Activated naive CD8-positive, alpha-beta T cell (primary cell): ENCODE results near the gene MAP3K8.

Experiments used
- H3K27ac Mint-ChIP-seq: one replicate; pipeline ENCODE4 v1.8.0; 2021; ENCODE audit warnings: mixed read lengths
- H3K27me3 Mint-ChIP-seq: one replicate; pipeline ENCODE4 v1.8.0; 2021; ENCODE audit warnings: mixed read lengths
- H3K36me3 Mint-ChIP-seq: one replicate; pipeline ENCODE4 v1.8.0; 2021; ENCODE audit warnings: mixed read lengths
- H3K4me1 Mint-ChIP-seq: one replicate; pipeline ENCODE4 v1.8.0; 2021; ENCODE audit warnings: low read depth, mixed read lengths
- H3K4me3 Mint-ChIP-seq: one replicate; pipeline ENCODE4 v1.8.0; 2021; ENCODE audit warnings: mild to moderate bottlenecking, mixed read lengths
- H3K9me3 Mint-ChIP-seq: one replicate; pipeline ENCODE4 v1.8.0; 2021; ENCODE audit warnings: low read depth, mixed read lengths

Gene MAP3K8

DNA sequence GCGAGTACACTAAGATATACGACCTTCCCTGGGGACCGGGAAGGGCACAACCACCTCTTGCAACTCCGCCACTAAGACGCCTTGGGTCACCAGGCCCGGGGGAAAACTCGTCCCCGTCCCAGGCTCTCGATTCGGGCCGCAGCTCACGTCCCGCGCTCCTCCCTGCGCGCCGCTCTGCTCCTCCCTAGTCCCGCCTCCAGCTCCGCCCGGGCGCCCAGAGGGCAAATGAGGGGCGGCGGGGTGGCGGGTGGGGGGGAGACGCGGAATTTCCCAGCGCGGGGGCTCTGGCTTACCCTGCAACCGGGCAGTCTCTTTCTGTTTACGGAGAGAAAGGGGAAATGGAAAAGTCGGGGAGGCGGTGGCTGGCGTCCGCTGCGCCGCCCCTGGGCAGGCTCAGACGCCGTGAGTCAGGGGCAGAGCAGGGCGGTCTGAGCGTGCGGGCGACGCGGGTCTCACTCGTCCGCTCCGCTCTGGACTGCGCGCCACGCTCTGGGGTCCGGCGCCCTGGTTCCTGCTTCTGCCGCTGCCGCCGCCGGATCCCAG, at the start of gene MAP3K8:
MAP3K8 (plus strand) TSS at position 455 of the 543 bp plus-strand sequence. CDS start 4,755 bp downstream, outside the sequence.
- Mint-ChIP-seq H3K4me3 (peak within 1 kb of the TSS; percentile 88), H3K4me1 (peaks cover 47% of the 10 kb centered on the region), H3K36me3 (no peaks in the 10 kb centered on the region), H3K27ac (peak within 1 kb of the TSS; percentile 61), H3K27me3 (peaks cover 2% of the 10 kb centered on the region), H3K9me3 (no peaks in the 10 kb centered on the region)

DNA sequence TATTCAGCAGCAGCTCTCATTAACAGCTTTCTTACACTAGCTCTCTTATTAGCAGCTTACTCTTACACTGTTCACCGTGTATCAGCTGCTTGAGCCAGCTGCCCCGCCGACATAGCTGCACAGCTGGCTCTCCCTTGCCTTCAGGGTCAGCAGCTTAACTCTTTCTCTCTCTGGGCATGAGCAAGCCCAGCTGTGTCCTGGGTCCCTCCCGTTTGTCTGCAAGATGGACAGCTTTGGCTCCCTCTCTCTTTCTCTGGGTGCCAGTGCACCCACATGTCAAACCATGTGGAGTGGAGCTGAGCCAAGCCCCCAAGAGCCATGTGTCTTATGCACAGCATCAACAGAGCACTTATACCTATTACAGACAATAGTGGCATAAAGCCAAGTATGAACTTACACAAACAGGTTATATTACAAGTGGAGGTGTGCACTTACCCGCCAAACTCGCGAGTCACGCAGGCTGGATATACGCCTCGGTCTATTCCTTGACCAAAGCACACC, 49.2 kb upstream of the MAP3K8 start:
- Mint-ChIP-seq H3K27me3 (peaks cover 3% of the 10 kb centered on the region), H3K27ac (no peak overlapping the region), H3K4me3 (no peak overlapping the region), H3K9me3 (no peaks in the 10 kb centered on the region), H3K4me1 (no peaks in the 10 kb centered on the region), H3K36me3 (peaks cover 2% of the 10 kb centered on the region)

DNA sequence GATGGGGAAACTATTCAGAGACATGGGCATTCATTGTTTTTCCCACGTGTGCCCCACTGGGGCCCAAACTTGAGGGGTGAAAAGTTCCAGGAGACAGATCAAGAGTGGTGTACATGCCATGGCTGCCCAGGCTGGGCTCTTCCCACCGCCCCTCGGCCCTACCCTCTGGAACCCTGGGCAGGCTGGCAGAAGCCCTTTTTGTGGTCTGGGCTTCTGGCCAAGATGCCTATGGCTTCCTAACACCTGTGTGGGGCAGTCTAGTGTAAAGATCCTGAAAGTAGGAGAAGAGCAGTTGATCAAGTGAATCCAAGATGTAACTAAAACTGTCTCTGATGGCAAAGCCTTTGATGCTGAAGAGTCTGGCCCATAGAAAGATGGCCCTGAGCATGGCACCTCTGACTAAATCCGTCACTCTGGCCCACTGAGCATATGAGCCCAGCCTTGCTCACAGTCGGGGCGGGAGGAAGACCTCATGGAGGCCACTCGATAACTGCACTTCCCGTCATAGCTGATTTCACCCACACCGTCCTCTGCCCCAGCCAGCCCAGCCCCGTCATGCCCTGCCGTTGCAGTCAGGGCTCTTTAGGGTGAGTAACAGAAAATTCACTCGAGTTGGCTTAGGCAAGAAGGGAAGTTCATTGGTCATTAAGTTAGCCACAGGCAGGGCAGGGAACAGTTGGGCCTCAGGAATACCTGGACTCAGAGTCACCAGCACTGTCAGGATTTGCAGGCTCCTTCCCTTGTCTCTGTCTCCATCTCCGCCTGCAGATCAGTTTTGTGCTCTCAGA, 47.0 kb upstream of the MAP3K8 start:
- Mint-ChIP-seq H3K4me3 (no peak overlapping the region), H3K4me1 (no peaks in the 10 kb centered on the region), H3K27ac (no peak overlapping the region), H3K36me3 (peaks cover 2% of the 10 kb centered on the region), H3K27me3 (peaks cover 3% of the 10 kb centered on the region), H3K9me3 (no peaks in the 10 kb centered on the region)

DNA sequence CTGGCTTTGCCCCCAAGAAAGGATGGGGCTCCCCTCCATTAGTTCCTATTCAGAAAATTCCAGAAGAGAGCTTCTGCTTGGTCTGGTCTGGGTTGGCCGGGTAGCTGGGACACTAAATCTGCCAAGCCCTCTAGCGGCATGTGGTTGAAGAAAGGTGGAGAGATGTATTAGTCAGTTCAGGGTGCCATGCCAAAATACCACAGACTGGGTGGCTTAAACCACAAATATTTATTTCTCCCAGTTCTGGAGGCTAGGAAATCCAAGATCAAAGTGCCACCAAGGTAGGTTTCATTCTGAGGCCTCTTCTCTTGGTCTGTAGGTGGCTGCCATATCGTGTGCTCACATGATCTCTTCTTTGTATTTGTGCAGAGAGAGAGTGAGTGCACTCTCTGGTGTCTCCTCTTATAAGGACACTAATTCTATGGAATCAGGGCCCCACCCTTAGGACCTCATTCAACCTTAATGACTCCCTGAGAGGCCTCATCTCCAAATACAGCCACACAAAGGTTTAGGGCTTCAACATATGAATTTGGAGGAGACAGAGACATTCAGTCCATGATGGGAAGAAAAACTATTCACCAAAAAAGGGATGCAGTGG, 46.2 kb upstream of the MAP3K8 start:
- H3K27me3 Mint-ChIP-seq: peaks cover 6% of the 10 kb centered on the region
- peaks cover 3% of the 10 kb centered on the region for H3K4me1 Mint-ChIP-seq
- H3K36me3 Mint-ChIP-seq: peaks cover 2% of the 10 kb centered on the region
- no peak overlapping the region for H3K4me3 Mint-ChIP-seq
- no peak overlapping the region for H3K27ac Mint-ChIP-seq
- H3K9me3 Mint-ChIP-seq: no peaks in the 10 kb centered on the region

DNA sequence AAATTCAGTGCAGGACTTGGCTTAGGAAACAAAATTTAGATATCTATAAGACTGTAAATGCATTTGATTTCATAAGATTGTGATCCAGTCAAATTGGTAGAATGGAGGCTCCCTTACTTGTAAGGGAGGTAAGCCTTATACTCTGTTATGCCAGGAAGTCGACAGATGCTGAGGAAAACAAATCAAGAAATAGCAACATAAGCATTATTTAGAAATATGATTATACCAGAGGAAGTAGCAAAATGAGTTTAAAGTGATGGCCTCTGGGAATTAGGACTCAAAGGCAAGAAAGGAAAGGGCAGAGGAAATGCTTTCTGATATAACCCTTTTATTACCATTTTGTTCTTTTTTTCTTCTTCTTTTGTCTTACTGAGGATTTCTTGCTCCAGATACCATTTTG, 44.4 kb upstream of the MAP3K8 start:
- Mint-ChIP-seq H3K27ac (no peak overlapping the region), H3K27me3 (peaks cover 12% of the 10 kb centered on the region), H3K36me3 (peaks cover 2% of the 10 kb centered on the region), H3K4me3 (no peak overlapping the region), H3K4me1 (peaks cover 3% of the 10 kb centered on the region), H3K9me3 (no peaks in the 10 kb centered on the region)

DNA sequence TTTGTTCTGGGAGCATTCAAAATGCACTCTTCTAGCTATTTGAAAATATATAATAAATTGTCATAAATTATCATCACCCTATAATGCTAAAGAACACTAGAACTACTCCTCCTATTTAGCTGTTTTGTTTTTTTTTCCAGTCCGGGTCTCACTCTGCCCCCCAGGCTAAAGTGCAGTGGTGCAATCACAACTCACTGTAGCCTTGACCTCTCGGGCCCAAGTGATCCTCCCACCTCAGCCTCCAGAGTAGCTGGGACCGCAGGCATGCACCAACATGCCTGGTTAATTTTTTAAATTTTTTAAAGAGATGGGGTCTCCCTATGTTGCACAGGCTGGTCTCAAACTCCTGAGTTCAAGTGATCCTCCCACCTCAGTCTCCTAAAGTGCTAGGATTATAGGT, 43.8 kb upstream of the MAP3K8 start:
- Mint-ChIP-seq H3K9me3 (no peaks in the 10 kb centered on the region), H3K4me3 (no peak overlapping the region), H3K27ac (no peak overlapping the region), H3K36me3 (peaks cover 2% of the 10 kb centered on the region), H3K27me3 (peaks cover 15% of the 10 kb centered on the region), H3K4me1 (peaks cover 3% of the 10 kb centered on the region)

GRCh38 chr10:30391266-30391665, 42.7 kb upstream of the MAP3K8 start:
- Mint-ChIP-seq H3K27ac (no peak overlapping the region), H3K4me3 (no peak overlapping the region), H3K27me3 (peaks cover 15% of the 10 kb centered on the region), H3K9me3 (no peaks in the 10 kb centered on the region), H3K4me1 (peaks cover 3% of the 10 kb centered on the region), H3K36me3 (peaks cover 2% of the 10 kb centered on the region)

DNA sequence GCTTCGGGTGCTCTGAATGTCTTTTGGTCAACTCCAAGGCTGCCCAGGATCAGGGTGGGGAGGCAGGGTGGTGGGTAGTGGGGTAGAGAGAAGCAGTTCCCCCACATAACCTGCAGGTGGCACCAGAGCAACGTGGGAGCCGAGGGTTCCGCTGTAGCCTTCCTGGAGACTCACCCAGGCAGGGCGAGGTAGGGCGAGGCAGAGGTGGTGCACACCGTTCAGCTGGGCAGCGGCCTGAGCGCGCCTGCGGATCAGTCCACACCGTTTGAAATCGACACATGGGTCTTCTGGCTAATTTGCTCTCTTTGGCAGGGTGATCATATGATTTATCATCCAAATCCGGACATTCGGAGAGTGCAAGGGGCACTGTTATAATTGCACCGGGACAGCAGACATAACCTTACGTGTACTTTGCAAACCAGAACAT, 41.4 kb upstream of the MAP3K8 start:
- peaks cover 15% of the 10 kb centered on the region for H3K27me3 Mint-ChIP-seq
- peaks cover under 1% of the 10 kb centered on the region for H3K36me3 Mint-ChIP-seq
- no peaks in the 10 kb centered on the region for H3K9me3 Mint-ChIP-seq
- no peak overlapping the region for H3K27ac Mint-ChIP-seq
- H3K4me1 Mint-ChIP-seq: peaks cover 4% of the 10 kb centered on the region
- H3K4me3 Mint-ChIP-seq: no peak overlapping the region

GRCh38 chr10:30396293-30396692, 37.7 kb upstream of the MAP3K8 start:
- Mint-ChIP-seq H3K36me3 (no peaks in the 10 kb centered on the region), H3K9me3 (no peaks in the 10 kb centered on the region), H3K27ac (no peak overlapping the region), H3K27me3 (peaks cover 13% of the 10 kb centered on the region), H3K4me1 (peaks cover 22% of the 10 kb centered on the region), H3K4me3 (no peak overlapping the region)

DNA sequence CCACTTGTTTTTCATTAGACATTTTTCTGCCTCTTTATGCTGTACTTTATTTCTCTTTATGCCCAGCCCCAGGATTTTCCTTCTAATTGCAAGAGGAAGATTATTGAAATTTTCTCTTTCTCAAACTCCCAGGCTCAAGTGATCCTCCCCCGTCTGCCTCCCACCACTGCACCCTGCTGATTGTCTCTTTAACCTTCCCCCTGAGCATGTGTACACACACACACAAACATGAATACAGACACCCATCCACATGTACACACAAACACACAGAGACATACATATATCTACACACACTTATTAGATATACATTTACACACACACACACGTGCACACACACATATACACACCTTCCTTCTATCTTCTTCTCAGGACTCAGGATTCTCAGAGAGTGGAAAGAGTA, 37.3 kb upstream of the MAP3K8 start:
- Mint-ChIP-seq H3K36me3 (no peaks in the 10 kb centered on the region), H3K9me3 (no peaks in the 10 kb centered on the region), H3K27ac (no peak overlapping the region), H3K27me3 (peaks cover 13% of the 10 kb centered on the region), H3K4me3 (no peak overlapping the region), H3K4me1 (peaks cover 22% of the 10 kb centered on the region)

DNA sequence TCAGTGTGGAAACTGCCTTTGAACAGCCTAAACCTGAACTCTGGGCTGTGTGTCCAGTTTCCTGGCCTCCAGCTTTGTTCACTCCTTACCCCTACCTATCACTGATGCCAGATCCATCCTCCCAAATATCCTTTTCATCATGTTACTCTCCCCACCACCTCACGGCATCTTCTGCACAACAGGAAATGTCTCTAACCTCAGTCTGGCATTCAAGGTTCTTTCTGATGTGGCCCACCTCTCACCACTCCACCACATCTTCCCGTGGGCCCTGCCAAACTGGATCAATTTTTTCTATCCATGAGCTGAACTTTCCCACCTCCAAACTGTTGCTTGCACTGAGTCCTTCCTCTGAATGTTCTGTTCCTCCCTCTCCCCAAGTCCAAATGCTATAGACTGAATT, 35.8 kb upstream of the MAP3K8 start:
- H3K9me3 Mint-ChIP-seq: no peaks in the 10 kb centered on the region
- H3K4me3 Mint-ChIP-seq: peak overlapping the region; percentile 40
- peaks cover 10% of the 10 kb centered on the region for H3K27me3 Mint-ChIP-seq
- H3K36me3 Mint-ChIP-seq: no peaks in the 10 kb centered on the region
- H3K27ac Mint-ChIP-seq: no peak overlapping the region
- H3K4me1 Mint-ChIP-seq: peaks cover 19% of the 10 kb centered on the region

GRCh38 chr10:30398788-30399187, 35.2 kb upstream of the MAP3K8 start:
- Mint-ChIP-seq H3K4me3 (no peak overlapping the region), H3K4me1 (peaks cover 19% of the 10 kb centered on the region), H3K27ac (no peak overlapping the region), H3K9me3 (no peaks in the 10 kb centered on the region), H3K27me3 (peaks cover 6% of the 10 kb centered on the region), H3K36me3 (no peaks in the 10 kb centered on the region)

GRCh38 chr10:30403494-30403893, 30.5 kb upstream of the MAP3K8 start:
- peaks cover 8% of the 10 kb centered on the region for H3K9me3 Mint-ChIP-seq
- H3K4me1 Mint-ChIP-seq: peaks cover 9% of the 10 kb centered on the region
- no peaks in the 10 kb centered on the region for H3K36me3 Mint-ChIP-seq
- no peak overlapping the region for H3K27ac Mint-ChIP-seq
- H3K27me3 Mint-ChIP-seq: no peaks in the 10 kb centered on the region
- no peak overlapping the region for H3K4me3 Mint-ChIP-seq

- no peaks in the 10 kb centered on the region for H3K36me3 Mint-ChIP-seq
- H3K4me1 Mint-ChIP-seq: no peaks in the 10 kb centered on the region
- H3K4me3 Mint-ChIP-seq: no peak overlapping the region
- H3K27ac Mint-ChIP-seq: no peak overlapping the region
- no peaks in the 10 kb centered on the region for H3K27me3 Mint-ChIP-seq
- peaks cover 8% of the 10 kb centered on the region for H3K9me3 Mint-ChIP-seq
These were observed 29.4 kb upstream of the MAP3K8 start for GRCh38 chr10:30404540-30404939.

GRCh38 chr10:30411263-30411662, 22.7 kb upstream of the MAP3K8 start:
- Mint-ChIP-seq H3K27ac (no peak overlapping the region), H3K27me3 (no peaks in the 10 kb centered on the region), H3K9me3 (no peaks in the 10 kb centered on the region), H3K36me3 (no peaks in the 10 kb centered on the region), H3K4me3 (no peak overlapping the region), H3K4me1 (peaks cover 2% of the 10 kb centered on the region)
